Measurements from ENCODE around the gene MYL11. TPM values are rescaled to one million over a fixed set of nuclear protein-coding genes. Genes with fewer than 3 reads are reported as not detected.

The MYL11 gene
- total RNA-seq, 1 donor from 2014 or later: not detected

GRCh38 chr16:30421010-30421409 is 46.4 kb downstream of the MYL11 start:
- FAIRE-seq: no peak
- Histone ChIP-seq H3K27me3 (ENCODE audit: control insufficient read depth, insufficient read depth, low read length) (no peaks in the 10 kb centered on the region), H3K36me3 (ENCODE audit: control insufficient read depth, insufficient read depth, low read length) (peaks cover 6% of the 10 kb centered on the region), H3K4me3 (ENCODE audit: low read depth, low read length) (no peak overlapping the region)
- no peak for TF ChIP-seq CTCF (IDR thresholded peaks at IDR 0.05; ENCODE audit: insufficient read depth, low read length, severe bottlenecking)
- DNase-seq (ENCODE audit: low read depth): no peak

Other genes starting within 250 kb of the MYL11 start
- 0.79 and 1.5 TPM in 2 replicates for gene CORO1A, start 191.2 kb upstream of the MYL11 start, total RNA-seq
- gene BOLA2B, start 181.1 kb upstream of the MYL11 start, total RNA-seq: 45.7 and 235 TPM in 2 replicates
- 24.5 and 24.6 TPM in 2 replicates for gene SLX1A, start 180.9 kb upstream of the MYL11 start, total RNA-seq
- gene SULT1A3, start 175.5 kb upstream of the MYL11 start, total RNA-seq: 0.26 and 3.3 TPM in 2 replicates
- gene NPIPB13, start 126.3 kb upstream of the MYL11 start, total RNA-seq: 0.64 and 1.1 TPM in 2 replicates
- 37.6 and 39.8 TPM in 2 replicates for gene CD2BP2, start 19.5 kb upstream of the MYL11 start, total RNA-seq
- 13.7 and 15.6 TPM in 2 replicates for gene TBC1D10B, start 4.3 kb upstream of the MYL11 start, total RNA-seq
- under 0.01 TPM in 1 of 2 replicates, not detected in the other for gene SEPTIN1, start 7.8 kb downstream of the MYL11 start, total RNA-seq
- 11.4 and 12.9 TPM in 2 replicates for gene ZNF48, start 20.6 kb downstream of the MYL11 start, total RNA-seq
- 5.0 and 10.0 TPM in 2 replicates for gene ZNF771, start 32.8 kb downstream of the MYL11 start, total RNA-seq
- gene DCTPP1, start 55.2 kb downstream of the MYL11 start, total RNA-seq: 11.5 and 30.3 TPM in 2 replicates
- 17.4 and 32.9 TPM in 2 replicates for gene SEPHS2, start 71.1 kb downstream of the MYL11 start, total RNA-seq
- gene ITGAL, start 97.9 kb downstream of the MYL11 start, total RNA-seq: not detected in 2 replicates
- 19.7 and 21.9 TPM in 2 replicates for gene ZNF768, start 151.8 kb downstream of the MYL11 start, total RNA-seq
- 4.4 and 6.1 TPM in 2 replicates for gene ZNF747, start 160.1 kb downstream of the MYL11 start, total RNA-seq
- 2.4 and 2.6 TPM in 2 replicates for gene ZNF764, start 183.6 kb downstream of the MYL11 start, total RNA-seq
- 4.5 and 12.7 TPM in 2 replicates for gene ZNF688, start 196.9 kb downstream of the MYL11 start, total RNA-seq
- gene ZNF785, start 210.9 kb downstream of the MYL11 start, total RNA-seq: 4.4 and 5.3 TPM in 2 replicates
- 2.2 and 2.6 TPM in 2 replicates for gene ZNF689, start 235.6 kb downstream of the MYL11 start, total RNA-seq